ENCODE measurements around the gene PCGF1.

The PCGF1 gene

DNA sequence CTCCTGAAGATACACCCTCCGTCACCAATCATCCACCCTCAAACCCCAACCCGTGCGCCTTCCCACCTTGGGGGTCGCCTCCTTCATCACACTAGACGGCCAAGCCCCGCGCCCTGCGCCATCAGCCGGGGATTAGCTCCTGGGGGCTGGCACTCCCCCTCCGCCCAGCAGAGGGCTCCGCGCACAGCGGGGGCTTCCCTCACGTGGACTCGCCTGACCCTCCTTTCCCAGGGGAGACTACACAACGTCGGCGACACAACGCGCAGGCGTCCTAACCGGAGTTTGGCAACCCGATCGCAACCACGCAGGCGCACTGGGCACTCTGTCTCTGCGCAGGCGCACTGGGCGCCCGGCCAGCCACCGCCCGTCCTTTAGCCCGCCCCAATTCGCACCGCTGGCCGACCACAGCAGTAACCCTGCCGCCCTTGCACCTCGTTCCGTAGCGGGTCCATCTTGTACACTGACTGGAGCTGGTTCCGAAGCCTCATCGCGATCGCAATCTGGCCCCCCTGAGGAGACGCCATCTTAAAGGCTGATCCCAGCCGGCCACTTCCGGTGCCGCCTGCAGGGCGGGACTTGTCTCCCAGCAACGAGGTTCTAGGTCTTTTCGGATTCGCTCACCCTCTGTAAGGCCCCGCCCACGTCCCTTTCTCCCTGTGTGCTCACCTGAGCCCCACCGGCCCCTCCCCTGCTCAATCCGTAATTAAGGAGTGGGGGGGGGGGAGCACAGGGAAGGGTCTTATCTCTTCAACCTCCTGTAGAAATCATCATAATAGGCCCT lies at the start of gene PCGF1:
PCGF1 (minus strand) TSS at position 551 of the 781 bp plus-strand sequence; CDS start at position 524, 27 bp downstream.
- no peaks in the 10 kb centered on the region for H3K9me2 ChIP-seq (ENCODE audit: low read depth, low read length)
- peaks cover 17% of the 10 kb centered on the region for H3K36me3 ChIP-seq (ENCODE audit: insufficient read depth, low read length)
- peak within 1 kb of the TSS; percentile 95 for H3K27ac ChIP-seq (ENCODE audit: low read depth, low read length, poor library complexity, severe bottlenecking)
- H4K20me1 ChIP-seq (ENCODE audit: insufficient read depth, low read length) = no peaks in the 10 kb centered on the region
- TF ChIP-seq, protein P1, sequence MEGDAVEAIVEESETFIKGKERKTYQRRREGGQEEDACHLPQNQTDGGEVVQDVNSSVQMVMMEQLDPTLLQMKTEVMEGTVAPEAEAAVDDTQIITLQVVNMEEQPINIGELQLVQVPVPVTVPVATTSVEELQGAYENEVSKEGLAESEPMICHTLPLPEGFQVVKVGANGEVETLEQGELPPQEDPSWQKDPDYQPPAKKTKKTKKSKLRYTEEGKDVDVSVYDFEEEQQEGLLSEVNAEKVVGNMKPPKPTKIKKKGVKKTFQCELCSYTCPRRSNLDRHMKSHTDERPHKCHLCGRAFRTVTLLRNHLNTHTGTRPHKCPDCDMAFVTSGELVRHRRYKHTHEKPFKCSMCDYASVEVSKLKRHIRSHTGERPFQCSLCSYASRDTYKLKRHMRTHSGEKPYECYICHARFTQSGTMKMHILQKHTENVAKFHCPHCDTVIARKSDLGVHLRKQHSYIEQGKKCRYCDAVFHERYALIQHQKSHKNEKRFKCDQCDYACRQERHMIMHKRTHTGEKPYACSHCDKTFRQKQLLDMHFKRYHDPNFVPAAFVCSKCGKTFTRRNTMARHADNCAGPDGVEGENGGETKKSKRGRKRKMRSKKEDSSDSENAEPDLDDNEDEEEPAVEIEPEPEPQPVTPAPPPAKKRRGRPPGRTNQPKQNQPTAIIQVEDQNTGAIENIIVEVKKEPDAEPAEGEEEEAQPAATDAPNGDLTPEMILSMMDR (IDR thresholded peaks at IDR 0.05; ENCODE audit: low read length) = peak; percentile 56
- TF ChIP-seq EZH2 (IDR thresholded peaks at IDR 0.05; ENCODE audit: borderline replicate concordance, low read length) = no peak
- H3K9me3 ChIP-seq (ENCODE audit: low read length) = no peaks in the 10 kb centered on the region
- H3K27me3 ChIP-seq (ENCODE audit: insufficient read depth, low read length) = peaks cover 6% of the 10 kb centered on the region; the same call in 1 of the 2 replicates
- peak within 1 kb of the TSS; percentile 39; the same call in 1 of the 2 replicates for H2AFZ ChIP-seq (ENCODE audit: low read length)
- no peaks in the 10 kb centered on the region for H3K79me2 ChIP-seq (ENCODE audit: insufficient read depth, low read length)
- H3K9ac ChIP-seq (ENCODE audit: low read length) = peak within 1 kb of the TSS; percentile 90
- peaks cover 37% of the 10 kb centered on the region for H3K4me1 ChIP-seq (ENCODE audit: insufficient read depth, low read length, severe bottlenecking)
- H3K4me2 ChIP-seq (ENCODE audit: low read length) = peak within 1 kb of the TSS; percentile 95
- peak within 1 kb of the TSS; percentile 86 for H3K4me3 ChIP-seq (ENCODE audit: low read depth, low read length, poor library complexity, severe bottlenecking)
- H3F3A ChIP-seq (ENCODE audit: insufficient read depth, low read length) = no peaks in the 10 kb centered on the region

DNA sequence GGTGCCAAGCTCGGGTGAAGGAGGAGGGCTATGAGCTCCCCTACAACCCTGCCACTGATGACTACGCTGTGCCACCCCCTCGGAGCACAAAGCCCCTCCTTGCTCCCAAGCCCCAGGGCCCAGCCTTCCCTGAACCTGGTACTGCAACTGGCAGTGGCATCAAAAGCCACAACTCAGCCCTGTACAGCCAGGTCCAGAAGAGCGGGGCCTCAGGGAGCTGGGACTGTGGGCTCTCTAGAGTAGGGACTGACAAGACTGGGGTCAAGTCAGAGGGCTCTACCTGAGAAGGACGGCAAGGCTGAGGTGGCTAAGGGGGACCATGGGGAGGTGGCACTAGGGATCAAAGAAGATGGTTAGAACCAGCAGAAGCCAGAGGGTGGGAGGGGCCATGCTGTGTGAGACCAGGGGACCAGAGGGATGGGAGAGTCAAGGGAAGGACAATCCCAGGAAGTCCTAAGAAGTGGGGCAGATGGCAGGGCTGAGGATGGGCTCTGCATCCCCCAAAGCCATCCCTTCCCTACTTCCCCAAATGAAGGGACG lies 49.4 kb upstream of the PCGF1 start:
- Histone ChIP-seq H3K79me2 (ENCODE audit: insufficient read depth, low read length) (no peaks in the 10 kb centered on the region), H2AFZ (ENCODE audit: low read length) (no peak overlapping the region), H3F3A (ENCODE audit: insufficient read depth, low read length) (no peaks in the 10 kb centered on the region), H3K9me2 (ENCODE audit: low read depth, low read length) (no peaks in the 10 kb centered on the region), H3K27ac (ENCODE audit: low read depth, low read length, poor library complexity, severe bottlenecking) (no peak overlapping the region), H3K27me3 (ENCODE audit: insufficient read depth, low read length) (no peaks in the 10 kb centered on the region), H3K36me3 (ENCODE audit: insufficient read depth, low read length) (peaks cover 6% of the 10 kb centered on the region; the same call in 1 of the 2 replicates), H4K20me1 (ENCODE audit: insufficient read depth, low read length) (no peaks in the 10 kb centered on the region), H3K9ac (ENCODE audit: low read length) (no peak overlapping the region), H3K4me2 (ENCODE audit: low read length) (no peak overlapping the region), H3K9me3 (ENCODE audit: low read length) (no peaks in the 10 kb centered on the region), H3K4me1 (ENCODE audit: insufficient read depth, low read length, severe bottlenecking) (peaks cover 17% of the 10 kb centered on the region), H3K4me3 (ENCODE audit: low read depth, low read length, poor library complexity, severe bottlenecking) (no peak overlapping the region)
- TF ChIP-seq, protein P1 (IDR thresholded peaks at IDR 0.05; ENCODE audit: low read length) = no peak
- TF ChIP-seq EZH2 (IDR thresholded peaks at IDR 0.05; ENCODE audit: borderline replicate concordance, low read length) = no peak

DNA sequence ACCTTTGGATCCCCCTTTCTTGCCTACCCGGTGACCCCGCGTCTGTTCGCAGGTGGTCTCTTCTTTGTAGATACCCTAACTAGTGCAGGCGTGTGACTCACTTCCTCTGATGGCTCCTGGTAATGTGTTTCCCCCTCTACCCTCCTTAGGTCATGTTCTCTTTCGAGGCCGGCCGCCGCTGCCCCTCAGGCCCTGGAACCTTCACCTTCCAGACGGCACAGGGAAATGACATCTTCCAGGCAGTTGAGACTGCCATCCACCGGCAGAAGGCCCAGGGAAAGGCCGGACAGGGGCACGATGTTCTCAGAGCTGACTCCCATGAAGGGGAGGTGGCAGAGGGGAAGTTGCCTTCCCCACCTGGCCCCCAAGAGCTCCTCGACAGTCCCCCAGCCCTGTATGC lies 48.7 kb upstream of the PCGF1 start:
- Histone ChIP-seq H4K20me1 (ENCODE audit: insufficient read depth, low read length) (no peaks in the 10 kb centered on the region), H3K9me2 (ENCODE audit: low read depth, low read length) (no peaks in the 10 kb centered on the region), H2AFZ (ENCODE audit: low read length) (no peak overlapping the region), H3K9ac (ENCODE audit: low read length) (no peak overlapping the region), H3F3A (ENCODE audit: insufficient read depth, low read length) (no peaks in the 10 kb centered on the region), H3K4me3 (ENCODE audit: low read depth, low read length, poor library complexity, severe bottlenecking) (no peak overlapping the region), H3K9me3 (ENCODE audit: low read length) (no peaks in the 10 kb centered on the region), H3K4me1 (ENCODE audit: insufficient read depth, low read length, severe bottlenecking) (peaks cover 17% of the 10 kb centered on the region), H3K36me3 (ENCODE audit: insufficient read depth, low read length) (peaks cover 6% of the 10 kb centered on the region; the same call in 1 of the 2 replicates), H3K79me2 (ENCODE audit: insufficient read depth, low read length) (no peaks in the 10 kb centered on the region), H3K4me2 (ENCODE audit: low read length) (no peak overlapping the region), H3K27ac (ENCODE audit: low read depth, low read length, poor library complexity, severe bottlenecking) (no peak overlapping the region), H3K27me3 (ENCODE audit: insufficient read depth, low read length) (no peaks in the 10 kb centered on the region)
- TF ChIP-seq, protein P1 (IDR thresholded peaks at IDR 0.05; ENCODE audit: low read length) = no peak
- TF ChIP-seq EZH2 (IDR thresholded peaks at IDR 0.05; ENCODE audit: borderline replicate concordance, low read length) = no peak
